Caco-2 (cell line): ENCODE results near the gene VPS33B. TPM values are rescaled to one million over a fixed set of nuclear protein-coding genes. Genes with fewer than 3 reads are reported as not detected.

Source experiments
- BruUV-seq: library from RNA; stranded (reverse); fragments of 400-500 nt; replicated peaks from 2 replicates; lab custom pipeline; 2021; lab: Mats Ljungman, UMichigan
- CTCF ChIA-PET: fragments of 300-600 bp; sonication (Branson Sonifier 250); formaldehyde crosslinking; loops from one replicate; lab custom pipeline; 2022; ENCODE audit warnings: antibody characterized with exemption; lab: Charles Lee
- POLR2A ChIA-PET: fragments of 300-600 bp; sonication (Branson Sonifier 250); formaldehyde crosslinking; loops from one replicate; lab custom pipeline; 2022; ENCODE audit warnings: antibody characterized with exemption; lab: Charles Lee
- DNase-seq, 2 experiments: peaks; one replicate each; pipeline versions ENCODE4 v3.0.0 to v3.0.0-alpha.2; 2020 to 2022
- H3K27me3 ChIP-seq: replicated peaks from 2 replicates; pipeline ENCODE4 v1.6.0; 2011; ENCODE audit warnings: low read length; ENCODE audit not compliant: control insufficient read depth, insufficient read depth
- H3K36me3 ChIP-seq: 2 replicates; pipeline ENCODE4 v1.5.1; 2011; ENCODE audit warnings: low read length; ENCODE audit not compliant: control insufficient read depth, insufficient read depth
- H3K4me1 ChIP-seq: fragments of 250-450 bp; sonication (Bioruptor Pico); 2 replicates; pipeline ENCODE4 v1.5.1; 2020; ENCODE audit warnings: mild to moderate bottlenecking
- H3K4me3 ChIP-seq: 2 replicates; pipeline ENCODE4 v1.5.1; 2011; ENCODE audit warnings: low read depth, mild to moderate bottlenecking, control low read depth, low read length
- H3K9me3 ChIP-seq: fragments of 250-450 bp; sonication (Bioruptor Pico); 2 replicates; pipeline ENCODE4 v1.5.1; 2020; ENCODE audit warnings: mild to moderate bottlenecking, moderate library complexity
- H3K27ac Mint-ChIP-seq: one replicate; pipeline ENCODE4 v1.8.0; 2022; ENCODE audit warnings: mixed read lengths; ENCODE audit not compliant: unreplicated experiment
- H3K27me3 Mint-ChIP-seq: one replicate; pipeline ENCODE4 v1.8.0; 2022; ENCODE audit warnings: mixed read lengths; ENCODE audit not compliant: insufficient read depth, unreplicated experiment
- H3K36me3 Mint-ChIP-seq: one replicate; pipeline ENCODE4 v1.8.0; 2022; ENCODE audit warnings: mild to moderate bottlenecking, mixed read lengths; ENCODE audit not compliant: insufficient read depth, unreplicated experiment
- H3K4me1 Mint-ChIP-seq: one replicate; pipeline ENCODE4 v1.8.0; 2022; ENCODE audit warnings: low read depth, mixed read lengths; ENCODE audit not compliant: unreplicated experiment
- H3K4me3 Mint-ChIP-seq: one replicate; pipeline ENCODE4 v1.8.0; 2022; ENCODE audit warnings: mild to moderate bottlenecking, moderate library complexity, mixed read lengths; ENCODE audit not compliant: unreplicated experiment
- H3K9me3 Mint-ChIP-seq: one replicate; pipeline ENCODE4 v1.8.0; 2022; ENCODE audit warnings: mixed read lengths; ENCODE audit not compliant: unreplicated experiment
- intact Hi-C: fragments of 100-400 bp; cut with micrococcal nuclease; formaldehyde crosslinking; loops from one replicate; pipeline ENCODE4 v1.10.0; 2022; ENCODE audit not compliant: unreplicated experiment
- total RNA-seq: library from RNA; stranded (reverse); gene quantifications from 2 replicates; pipeline ENCODE4 v1.2.3, GENCODE V29; 2022
- TF ChIP-seq, protein P1 (sequence below), 2 experiments: fragments of 200-600 bp in 1 of 2; IDR thresholded peaks; 1 replicate in 1 of 2; 2 replicates in 1 of 2; pipeline versions ENCODE4 v1.5.1 to v1.8.0; 2011 to 2022; ENCODE audit warnings: antibody characterized with exemption in 1 of 2, control low read depth in 1 of 2, inconsistent platforms in 1 of 2, low read depth in 1 of 2, low read length in 1 of 2, mild to moderate bottlenecking in 1 of 2, moderate library complexity in 1 of 2; ENCODE audit not compliant: insufficient read depth in 1 of 2, severe bottlenecking in 1 of 2, unreplicated experiment in 1 of 2

Gene VPS33B
- total RNA-seq, 1 experiment from 2014 or later, result 13.7 TPM

DNA sequence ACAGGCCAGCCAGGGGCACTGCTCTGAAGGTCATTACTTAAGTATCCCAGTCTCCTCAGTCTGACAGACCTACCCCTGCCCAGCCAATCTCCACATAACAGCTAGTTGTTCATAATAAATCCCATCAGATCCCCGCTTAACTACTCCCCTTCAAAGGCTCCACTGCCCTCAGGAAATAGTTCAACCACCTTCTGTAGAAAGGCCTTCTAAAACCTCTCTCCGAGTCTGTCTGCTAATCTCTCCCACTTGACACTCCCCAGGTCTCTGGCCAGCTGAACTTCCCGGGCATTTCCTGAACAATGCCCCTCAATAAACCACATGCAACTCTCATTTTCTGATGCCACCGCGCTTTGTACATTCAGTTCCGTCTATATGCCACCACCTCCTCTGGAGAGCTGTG is 34.1 kb downstream of the VPS33B start:
- H3K4me3 ChIP-seq, result no peak overlapping the region
- peaks cover 13% of the 10 kb centered on the region for H3K4me1 ChIP-seq
- ChIA-PET POLR2A (no interaction called here), CTCF (no interaction called here)
- BruUV-seq, result no TSS peak
- no peaks in the 10 kb centered on the region for H3K27me3 Mint-ChIP-seq
- no peaks in the 10 kb centered on the region for H3K27me3 ChIP-seq
- H3K27ac Mint-ChIP-seq, result no peak overlapping the region
- intact Hi-C loops, result no loop called here
- no peak for DNase-seq
- H3K4me1 Mint-ChIP-seq, result peaks cover 21% of the 10 kb centered on the region
- no peaks in the 10 kb centered on the region for H3K9me3 Mint-ChIP-seq
- TF ChIP-seq, protein P1, sequence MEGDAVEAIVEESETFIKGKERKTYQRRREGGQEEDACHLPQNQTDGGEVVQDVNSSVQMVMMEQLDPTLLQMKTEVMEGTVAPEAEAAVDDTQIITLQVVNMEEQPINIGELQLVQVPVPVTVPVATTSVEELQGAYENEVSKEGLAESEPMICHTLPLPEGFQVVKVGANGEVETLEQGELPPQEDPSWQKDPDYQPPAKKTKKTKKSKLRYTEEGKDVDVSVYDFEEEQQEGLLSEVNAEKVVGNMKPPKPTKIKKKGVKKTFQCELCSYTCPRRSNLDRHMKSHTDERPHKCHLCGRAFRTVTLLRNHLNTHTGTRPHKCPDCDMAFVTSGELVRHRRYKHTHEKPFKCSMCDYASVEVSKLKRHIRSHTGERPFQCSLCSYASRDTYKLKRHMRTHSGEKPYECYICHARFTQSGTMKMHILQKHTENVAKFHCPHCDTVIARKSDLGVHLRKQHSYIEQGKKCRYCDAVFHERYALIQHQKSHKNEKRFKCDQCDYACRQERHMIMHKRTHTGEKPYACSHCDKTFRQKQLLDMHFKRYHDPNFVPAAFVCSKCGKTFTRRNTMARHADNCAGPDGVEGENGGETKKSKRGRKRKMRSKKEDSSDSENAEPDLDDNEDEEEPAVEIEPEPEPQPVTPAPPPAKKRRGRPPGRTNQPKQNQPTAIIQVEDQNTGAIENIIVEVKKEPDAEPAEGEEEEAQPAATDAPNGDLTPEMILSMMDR (IDR thresholded peaks at IDR 0.05; ENCODE audit: insufficient read depth in 1 of 2, low read depth in 1 of 2, low read length in 1 of 2, severe bottlenecking in 1 of 2, unreplicated experiment in 1 of 2), result no peak
- H3K36me3 ChIP-seq, result no peaks in the 10 kb centered on the region; the same call in 1 of the 2 replicates
- H3K4me3 Mint-ChIP-seq, result no peak overlapping the region
- peaks cover 27% of the 10 kb centered on the region for H3K36me3 Mint-ChIP-seq
- no peaks in the 10 kb centered on the region for H3K9me3 ChIP-seq

DNA sequence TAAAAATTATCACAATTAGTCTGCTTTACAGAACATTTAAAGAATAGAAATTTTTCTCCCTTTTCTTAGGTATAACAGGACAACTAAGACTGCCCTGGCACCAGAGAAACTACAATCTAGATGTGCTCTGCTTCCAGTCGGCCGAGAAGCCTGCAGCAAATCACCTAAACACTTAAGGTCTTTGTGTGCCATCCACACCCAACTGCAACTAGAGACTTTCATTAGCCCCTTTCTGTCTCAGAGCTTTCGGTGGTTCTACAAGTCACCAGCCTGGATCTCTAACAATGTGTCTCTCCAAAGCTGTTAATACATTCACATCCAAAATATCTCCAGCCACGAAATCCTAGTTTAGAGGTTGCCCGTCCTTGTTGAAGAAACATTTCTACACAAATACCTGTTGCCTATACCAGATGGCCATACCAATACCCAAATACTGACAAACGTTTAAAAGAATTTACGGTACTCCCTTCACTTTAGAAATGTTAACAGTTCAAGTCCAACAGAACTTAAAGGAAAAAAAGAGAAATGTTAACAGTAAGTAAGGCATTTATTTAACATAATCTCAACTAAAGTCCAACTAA is 34.7 kb downstream of the VPS33B start:
- TF ChIP-seq, protein P1 (IDR thresholded peaks at IDR 0.05; ENCODE audit: insufficient read depth in 1 of 2, low read depth in 1 of 2, low read length in 1 of 2, severe bottlenecking in 1 of 2, unreplicated experiment in 1 of 2), result no peak
- H3K4me3 Mint-ChIP-seq, result no peak overlapping the region
- no TSS peak for BruUV-seq

DNA sequence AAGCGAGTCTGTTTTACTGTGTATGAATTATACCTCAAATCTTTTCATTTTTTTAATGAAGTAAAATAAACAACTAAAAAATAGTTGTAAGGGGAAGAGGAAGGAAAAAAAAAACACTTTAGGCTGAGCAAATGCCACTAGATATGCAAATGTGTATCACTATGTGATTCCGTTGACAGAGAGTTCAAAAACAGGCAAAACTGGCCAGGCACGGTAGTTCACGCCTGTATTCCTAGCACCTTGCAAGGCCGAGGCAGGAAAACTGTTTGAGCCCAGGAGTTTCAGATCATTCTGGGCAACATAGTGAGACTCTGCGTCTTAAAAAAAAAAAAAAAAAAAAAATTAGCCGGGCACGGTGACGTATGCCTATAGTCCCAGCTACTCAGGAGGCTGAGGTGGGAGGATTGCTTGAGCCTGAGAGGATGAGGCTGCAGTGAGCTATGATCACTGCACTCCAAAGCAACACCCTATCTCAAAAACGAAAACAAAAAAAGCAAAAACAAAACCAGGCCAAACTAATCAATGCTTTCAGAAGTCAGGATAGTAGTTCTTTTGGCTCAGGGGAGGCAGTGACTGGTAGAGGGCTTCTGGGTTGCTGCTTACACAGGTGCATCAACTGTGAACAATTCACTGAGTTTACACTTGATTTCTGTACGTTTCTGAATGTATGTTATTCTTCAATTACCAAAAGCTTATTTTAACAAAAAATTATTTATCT is 35.4 kb downstream of the VPS33B start:
- ChIA-PET POLR2A (interaction anchor here (0.6 kb wide), 1 partner anchor 1890 kb away, joined by 3 read pairs; no protein-coding TSS in a partner anchor), CTCF (no interaction called here)
- TF ChIP-seq, protein P1 (IDR thresholded peaks at IDR 0.05; ENCODE audit: insufficient read depth in 1 of 2, low read depth in 1 of 2, low read length in 1 of 2, severe bottlenecking in 1 of 2, unreplicated experiment in 1 of 2), result no peak
- no TSS peak for BruUV-seq
- no peak for DNase-seq
- peaks cover 17% of the 10 kb centered on the region for H3K4me1 Mint-ChIP-seq
- H3K9me3 Mint-ChIP-seq, result no peaks in the 10 kb centered on the region
- no peaks in the 10 kb centered on the region for H3K9me3 ChIP-seq
- H3K36me3 Mint-ChIP-seq, result peaks cover 40% of the 10 kb centered on the region
- H3K27ac Mint-ChIP-seq, result no peak overlapping the region
- H3K27me3 ChIP-seq, result no peaks in the 10 kb centered on the region
- H3K4me3 Mint-ChIP-seq, result no peak overlapping the region
- intact Hi-C loops, result no loop called here
- no peaks in the 10 kb centered on the region; the same call in 1 of the 2 replicates for H3K36me3 ChIP-seq
- H3K4me3 ChIP-seq, result no peak overlapping the region
- no peaks in the 10 kb centered on the region for H3K27me3 Mint-ChIP-seq
- peaks cover 5% of the 10 kb centered on the region for H3K4me1 ChIP-seq

More for the DNA sequence above, 34.7 kb downstream of the VPS33B start:
- Mint-ChIP-seq H3K36me3 (peaks cover 33% of the 10 kb centered on the region), H3K27me3 (no peaks in the 10 kb centered on the region), H3K4me1 (peaks cover 21% of the 10 kb centered on the region), H3K9me3 (no peaks in the 10 kb centered on the region), H3K27ac (no peak overlapping the region)
- intact Hi-C loops, result no loop called here
- Histone ChIP-seq H3K4me1 (peaks cover 12% of the 10 kb centered on the region), H3K4me3 (no peak overlapping the region), H3K9me3 (no peaks in the 10 kb centered on the region), H3K36me3 (no peaks in the 10 kb centered on the region; the same call in 1 of the 2 replicates), H3K27me3 (no peaks in the 10 kb centered on the region)
- ChIA-PET POLR2A (interaction anchor here (0.6 kb wide), 1 partner anchor 1889 kb away, joined by 3 read pairs; no protein-coding TSS in a partner anchor), CTCF (no interaction called here)
- no peak for DNase-seq
